ENCODE data around the gene SLC2A4RG.

SLC2A4RG gene

DNA sequence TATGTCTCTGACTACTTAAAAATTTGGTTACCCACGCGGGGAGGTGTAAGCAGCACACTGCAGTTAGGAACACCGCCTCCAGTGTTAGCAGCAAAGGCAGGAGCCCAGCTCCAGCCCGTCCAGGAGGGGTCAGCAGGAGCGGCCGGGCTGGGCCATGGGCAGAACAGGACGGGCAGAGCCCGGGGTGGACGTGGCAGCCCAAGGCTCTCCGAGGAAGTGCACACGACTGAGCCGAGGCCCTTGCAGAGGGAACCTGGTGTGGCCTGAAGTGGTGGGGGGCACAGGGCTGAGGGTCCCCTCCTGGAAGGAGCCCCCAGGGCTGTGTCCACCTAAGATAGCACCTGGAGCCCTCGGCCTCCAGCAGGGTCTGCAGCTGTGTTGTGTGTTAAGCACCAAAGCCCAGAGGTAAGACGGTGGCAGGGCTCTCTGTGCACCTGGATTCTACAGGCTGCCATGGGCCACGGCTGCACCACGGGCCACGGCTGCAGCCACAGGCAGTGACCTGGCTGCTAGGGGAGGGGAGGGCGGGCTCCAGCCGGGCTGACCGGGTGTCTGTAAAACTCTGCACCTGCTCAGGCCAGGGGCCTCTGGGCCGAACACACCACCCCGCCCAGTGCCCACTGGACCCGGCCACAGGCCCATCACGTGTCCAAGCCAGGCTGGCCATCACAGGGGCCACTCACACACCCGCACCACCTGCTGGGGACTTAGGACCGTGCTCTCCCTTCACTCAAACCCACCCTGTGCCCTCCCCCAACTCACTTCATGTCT, 6.6 kb downstream of the SLC2A4RG start:
- H3K4me3 ChIP-seq (ENCODE audit: low read depth, low read length): no peak overlapping the region
- TF ChIP-seq, protein P1, sequence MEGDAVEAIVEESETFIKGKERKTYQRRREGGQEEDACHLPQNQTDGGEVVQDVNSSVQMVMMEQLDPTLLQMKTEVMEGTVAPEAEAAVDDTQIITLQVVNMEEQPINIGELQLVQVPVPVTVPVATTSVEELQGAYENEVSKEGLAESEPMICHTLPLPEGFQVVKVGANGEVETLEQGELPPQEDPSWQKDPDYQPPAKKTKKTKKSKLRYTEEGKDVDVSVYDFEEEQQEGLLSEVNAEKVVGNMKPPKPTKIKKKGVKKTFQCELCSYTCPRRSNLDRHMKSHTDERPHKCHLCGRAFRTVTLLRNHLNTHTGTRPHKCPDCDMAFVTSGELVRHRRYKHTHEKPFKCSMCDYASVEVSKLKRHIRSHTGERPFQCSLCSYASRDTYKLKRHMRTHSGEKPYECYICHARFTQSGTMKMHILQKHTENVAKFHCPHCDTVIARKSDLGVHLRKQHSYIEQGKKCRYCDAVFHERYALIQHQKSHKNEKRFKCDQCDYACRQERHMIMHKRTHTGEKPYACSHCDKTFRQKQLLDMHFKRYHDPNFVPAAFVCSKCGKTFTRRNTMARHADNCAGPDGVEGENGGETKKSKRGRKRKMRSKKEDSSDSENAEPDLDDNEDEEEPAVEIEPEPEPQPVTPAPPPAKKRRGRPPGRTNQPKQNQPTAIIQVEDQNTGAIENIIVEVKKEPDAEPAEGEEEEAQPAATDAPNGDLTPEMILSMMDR (IDR thresholded peaks at IDR 0.05; ENCODE audit: low read depth, low read length): no peak

DNA sequence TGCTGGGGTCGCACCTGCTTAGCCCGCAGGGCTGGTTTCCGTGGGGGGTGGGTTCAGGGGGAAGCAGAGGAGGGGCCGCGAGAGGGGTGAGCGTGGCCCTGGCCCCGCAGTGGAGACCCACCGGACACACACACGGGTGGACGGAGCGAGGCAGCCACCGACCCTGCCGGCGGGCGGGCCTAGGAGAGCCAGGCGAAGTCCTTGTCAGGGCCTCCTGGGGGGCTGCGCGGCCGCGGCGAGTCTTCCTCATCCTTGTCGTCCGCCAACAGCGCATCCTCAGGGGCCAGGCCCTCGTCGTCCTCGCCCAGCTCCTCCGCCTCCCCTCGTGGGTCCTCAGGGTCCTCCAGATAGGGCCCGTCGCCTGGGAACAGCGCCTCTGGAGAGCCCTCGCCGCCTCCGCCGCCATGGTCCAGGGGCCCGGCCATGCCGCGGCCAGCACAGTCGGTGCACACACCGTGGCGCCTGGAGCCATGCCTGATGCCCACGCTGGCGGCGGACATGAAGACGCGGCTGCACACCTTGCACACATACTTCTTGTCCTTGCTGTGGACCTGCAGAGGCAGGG, 7.3 kb downstream of the SLC2A4RG start:
- TF ChIP-seq, protein P1 (IDR thresholded peaks at IDR 0.05; ENCODE audit: low read depth, low read length): no peak
- H3K4me3 ChIP-seq (ENCODE audit: low read depth, low read length): no peak overlapping the region

DNA sequence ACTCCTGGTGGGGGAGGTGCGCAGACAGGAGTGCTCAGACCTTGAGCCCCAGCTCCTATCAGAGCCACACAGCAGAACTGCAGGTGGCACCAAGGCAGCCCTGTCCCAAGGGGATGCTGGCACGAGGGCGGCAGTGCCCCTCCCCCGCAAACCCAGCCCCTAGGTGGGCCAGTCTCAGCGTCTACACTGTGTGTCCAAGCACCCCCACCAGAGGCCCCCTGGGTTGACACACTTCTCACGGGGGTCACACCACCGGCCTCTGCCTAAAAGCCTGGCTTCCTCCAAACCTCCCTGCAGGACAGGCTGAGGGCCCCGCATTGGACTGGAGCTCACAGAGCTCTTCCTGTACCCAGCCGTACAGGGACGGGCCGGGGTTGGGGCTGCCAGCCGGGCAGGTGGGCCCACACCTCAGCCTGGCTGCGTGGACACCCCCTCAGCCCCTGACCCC, 8.1 kb downstream of the SLC2A4RG start:
- TF ChIP-seq, protein P1 (IDR thresholded peaks at IDR 0.05; ENCODE audit: low read depth, low read length): no peak
- H3K4me3 ChIP-seq (ENCODE audit: low read depth, low read length): no peak overlapping the region

DNA sequence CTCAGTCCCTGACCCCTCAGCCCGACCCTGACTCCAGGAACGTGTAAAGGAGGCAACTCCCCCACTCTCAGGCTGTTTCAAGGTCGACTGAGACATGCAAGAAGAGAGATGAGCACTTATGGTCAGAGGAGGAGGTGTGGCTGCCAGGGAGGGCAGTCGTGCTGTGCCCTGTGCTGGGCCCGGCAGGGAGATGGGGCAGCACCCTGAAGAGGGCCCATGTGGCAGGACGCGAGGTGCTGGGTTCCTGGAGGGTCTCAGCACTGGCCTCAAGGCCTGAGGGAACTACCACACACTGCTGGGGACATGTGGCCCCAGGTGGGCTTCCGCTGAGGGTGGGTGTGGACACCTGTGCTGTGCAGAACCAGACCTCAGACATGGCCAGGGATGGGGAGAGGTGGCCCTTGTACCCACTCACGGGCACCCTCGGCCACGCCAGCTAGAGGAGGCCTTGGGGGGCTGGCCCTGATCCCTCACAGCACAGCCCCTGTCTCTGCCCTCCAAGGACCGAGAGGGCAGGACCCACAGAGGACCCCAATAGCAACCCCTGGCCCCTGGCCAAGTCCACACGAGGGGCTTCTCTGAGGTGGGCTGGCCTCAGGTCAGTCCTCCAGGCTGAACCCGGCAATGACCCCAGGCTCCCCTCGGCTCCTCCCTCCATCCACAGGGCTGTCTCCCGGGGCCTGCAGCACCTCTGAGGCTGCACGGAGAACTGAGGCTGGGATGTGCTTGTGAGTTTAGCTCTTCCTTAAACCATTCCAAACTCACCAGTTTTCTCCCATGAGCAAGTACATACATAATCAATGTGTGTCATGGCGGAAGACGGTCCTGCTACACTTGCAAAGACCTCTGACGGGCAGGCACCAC, 8.7 kb downstream of the SLC2A4RG start:
- TF ChIP-seq, protein P1 (IDR thresholded peaks at IDR 0.05; ENCODE audit: low read depth, low read length): no peak
- H3K4me3 ChIP-seq (ENCODE audit: low read depth, low read length): no peak overlapping the region

DNA sequence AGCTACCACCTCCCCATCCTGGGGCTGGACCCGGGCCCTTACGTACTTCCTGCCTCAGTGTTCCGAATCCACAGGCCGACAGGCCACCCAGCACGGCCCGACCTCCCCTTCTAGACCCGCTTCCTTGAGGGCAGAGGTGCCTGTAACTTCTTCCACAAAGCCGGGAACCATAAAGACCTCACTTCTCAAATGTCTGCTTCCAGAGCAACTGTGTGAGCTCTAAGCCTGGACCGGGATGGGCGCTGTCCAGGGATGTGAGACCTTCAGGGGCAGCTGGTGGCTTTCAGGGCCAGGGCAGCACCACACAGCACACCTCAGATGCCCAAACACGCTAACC, 9.3 kb downstream of the SLC2A4RG start:
- no peak overlapping the region for H3K4me3 ChIP-seq (ENCODE audit: low read depth, low read length)
- TF ChIP-seq, protein P1 (IDR thresholded peaks at IDR 0.05; ENCODE audit: low read depth, low read length): no peak

DNA sequence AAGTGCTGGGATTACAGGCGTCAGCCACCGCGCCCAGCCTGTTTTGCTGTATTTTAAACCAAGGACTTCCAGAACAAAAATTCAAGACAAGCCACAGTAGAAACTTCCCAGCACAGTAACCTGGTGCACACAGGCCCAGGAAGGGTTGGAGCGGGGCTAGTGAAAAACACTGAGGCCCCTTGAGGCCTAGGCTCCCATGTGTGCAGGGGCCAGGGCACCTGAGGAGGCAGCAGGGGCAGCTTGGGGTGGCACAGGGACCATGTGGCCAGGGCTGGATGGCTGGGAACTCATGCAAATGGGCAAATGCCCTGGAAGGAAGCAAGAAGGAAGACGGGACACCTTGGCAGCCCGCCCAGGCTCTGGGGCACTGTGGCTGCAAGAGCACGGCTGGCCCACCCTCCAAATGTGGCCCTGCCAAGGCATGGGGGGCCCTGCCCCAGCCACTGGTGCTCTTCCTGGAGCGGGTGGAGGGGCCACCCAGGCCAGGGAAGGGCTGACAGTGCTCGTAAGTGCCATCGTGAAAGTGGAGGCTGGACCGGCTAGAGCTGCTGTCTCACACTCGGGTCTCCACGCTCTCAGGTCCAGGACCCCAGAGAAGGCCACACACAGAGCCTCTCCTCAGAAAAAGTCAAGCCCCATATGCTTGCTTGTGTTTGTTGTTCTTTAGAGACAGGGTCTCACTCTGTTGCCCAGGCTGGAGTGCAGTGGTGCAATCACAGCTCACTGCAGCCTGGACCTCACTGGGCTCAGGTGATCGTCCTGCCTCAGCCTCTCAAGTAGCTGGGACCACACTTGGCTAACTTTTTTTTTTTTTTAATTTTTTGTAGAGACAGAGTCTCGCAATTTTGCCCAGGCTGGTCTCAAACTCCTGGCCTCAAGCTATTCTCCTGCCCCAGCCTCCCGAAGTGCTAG, 10.3 kb downstream of the SLC2A4RG start:
- no peak overlapping the region for H3K4me3 ChIP-seq (ENCODE audit: low read depth, low read length)
- TF ChIP-seq, protein P1 (IDR thresholded peaks at IDR 0.05; ENCODE audit: low read depth, low read length): no peak
